Esophagus muscularis mucosa (tissue), 3 donors: ENCODE results near the gene ST6GALNAC3.

Experiments
- POLR2AphosphoS5 ChIP-seq, 2 donors: sonication (generic); formaldehyde crosslinking; IDR thresholded peaks; one replicate each; pipeline ENCODE4 v1.6.1; 2017; ENCODE audit warnings: antibody characterized with exemption in 2 of 2
- TF ChIP-seq, protein P1 (sequence below), 3 experiments: fragments of 200-600 bp in 2 of 3; fragments of 450-650 bp in 1 of 3; sonication (generic) in 2 of 3; IDR thresholded peaks; one replicate each; pipeline ENCODE4 v1.5.1; 2017 to 2019; ENCODE audit warnings: antibody characterized with exemption in 3 of 3, mild to moderate bottlenecking in 2 of 3, moderate library complexity in 1 of 3

GRCh38 chr1:76264642-76265041 lies 190.1 kb downstream of the ST6GALNAC3 start:
- TF ChIP-seq POLR2AphosphoS5 (IDR thresholded peaks at IDR 0.05), result no peak
- TF ChIP-seq, protein P1, sequence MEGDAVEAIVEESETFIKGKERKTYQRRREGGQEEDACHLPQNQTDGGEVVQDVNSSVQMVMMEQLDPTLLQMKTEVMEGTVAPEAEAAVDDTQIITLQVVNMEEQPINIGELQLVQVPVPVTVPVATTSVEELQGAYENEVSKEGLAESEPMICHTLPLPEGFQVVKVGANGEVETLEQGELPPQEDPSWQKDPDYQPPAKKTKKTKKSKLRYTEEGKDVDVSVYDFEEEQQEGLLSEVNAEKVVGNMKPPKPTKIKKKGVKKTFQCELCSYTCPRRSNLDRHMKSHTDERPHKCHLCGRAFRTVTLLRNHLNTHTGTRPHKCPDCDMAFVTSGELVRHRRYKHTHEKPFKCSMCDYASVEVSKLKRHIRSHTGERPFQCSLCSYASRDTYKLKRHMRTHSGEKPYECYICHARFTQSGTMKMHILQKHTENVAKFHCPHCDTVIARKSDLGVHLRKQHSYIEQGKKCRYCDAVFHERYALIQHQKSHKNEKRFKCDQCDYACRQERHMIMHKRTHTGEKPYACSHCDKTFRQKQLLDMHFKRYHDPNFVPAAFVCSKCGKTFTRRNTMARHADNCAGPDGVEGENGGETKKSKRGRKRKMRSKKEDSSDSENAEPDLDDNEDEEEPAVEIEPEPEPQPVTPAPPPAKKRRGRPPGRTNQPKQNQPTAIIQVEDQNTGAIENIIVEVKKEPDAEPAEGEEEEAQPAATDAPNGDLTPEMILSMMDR (IDR thresholded peaks at IDR 0.05), result no peak
